GM20000 (cell line): ENCODE data around the gene PAOX.

ENCODE experiments used
- DNase-seq: peaks from one replicate; pipeline ENCODE4 v3.0.0; 2012; ENCODE audit warnings: low spot score
- CTCF ChIP-seq: IDR thresholded peaks from 2 replicates; pipeline ENCODE4 v1.5.1; 2012; ENCODE audit warnings: mild to moderate bottlenecking, control low read depth; ENCODE audit errors: extremely low read depth, missing control alignments

PAOX gene

GRCh38 chr10:133336577-133337369 lies 42.3 kb upstream of the PAOX start, which contains the start of gene CALY:
TSS of gene CALY (minus strand) at chr10:133336896. CDS start at chr10:133328989, 7,907 bp downstream.
- peak; percentile 79 for DNase-seq
- no peak for TF ChIP-seq CTCF

GRCh38 chr10:133337370-133337725 lies 41.7 kb upstream of the PAOX start:
- no peak for DNase-seq
- TF ChIP-seq CTCF = no peak

GRCh38 chr10:133338080-133339071 lies 40.7 kb upstream of the PAOX start:
- TF ChIP-seq CTCF = no peak
- DNase-seq = no peak

GRCh38 chr10:133339708-133340380 lies 39.2 kb upstream of the PAOX start:
- no peak for TF ChIP-seq CTCF
- DNase-seq = no peak

GRCh38 chr10:133341983-133342382 lies 37.1 kb upstream of the PAOX start:
- DNase-seq = no peak
- no peak for TF ChIP-seq CTCF

GRCh38 chr10:133342942-133343341 lies 36.1 kb upstream of the PAOX start:
- TF ChIP-seq CTCF = no peak
- DNase-seq = no peak
